Fibroblast of lung (primary cell): ENCODE results near the gene MAP4K1. TPM values are rescaled to one million over a fixed set of nuclear protein-coding genes. Genes with fewer than 3 reads are reported as not detected.

ENCODE experiments used
- DNase-seq, 2 donors: peaks; one replicate each; pipeline versions ENCODE4 v3.0.0 to v3.0.0-alpha.2; 2010; ENCODE audit warnings: low read depth in 2 of 2
- H2AFZ ChIP-seq: 2 replicates; pipeline ENCODE4 v1.5.1; 2012; ENCODE audit warnings: low read length, control low read depth, inconsistent platforms
- H3K27ac ChIP-seq: 2 replicates; pipeline ENCODE4 v1.5.1; 2011; ENCODE audit warnings: low read length, control low read depth; ENCODE audit not compliant: insufficient read depth
- H3K27me3 ChIP-seq: 2 replicates; pipeline ENCODE4 v1.5.1; 2011; ENCODE audit warnings: mild to moderate bottlenecking, low read length; ENCODE audit not compliant: control insufficient read depth, insufficient read depth
- H3K36me3 ChIP-seq: 2 replicates; pipeline ENCODE4 v1.5.1; 2011; ENCODE audit warnings: low read length; ENCODE audit not compliant: control insufficient read depth, insufficient read depth
- H3K4me1 ChIP-seq: 2 replicates; pipeline ENCODE4 v1.5.1; 2011; ENCODE audit warnings: low read length; ENCODE audit not compliant: control insufficient read depth, insufficient read depth; ENCODE audit errors: extremely low read depth
- H3K4me2 ChIP-seq: 2 replicates; pipeline ENCODE4 v1.5.1; 2011; ENCODE audit warnings: low read length, control low read depth; ENCODE audit not compliant: insufficient read depth; ENCODE audit errors: extremely low read depth
- H3K4me3 ChIP-seq, 4 experiments: fragments of 200-600 bp in 1 of 4; sonication (generic) in 1 of 4; replicated peaks in 1 of 4; 2 replicates each; pipeline ENCODE4 v1.5.1; 2011 to 2016; ENCODE audit warnings: low read length in 4 of 4, low read depth in 3 of 4, mild to moderate bottlenecking in 3 of 4, control low read depth in 2 of 4, inconsistent platforms in 1 of 4, mixed read lengths in 1 of 4; ENCODE audit not compliant: insufficient read depth in 1 of 4; ENCODE audit errors: control extremely low read depth in 1 of 4
- H3K79me2 ChIP-seq: 2 replicates; pipeline ENCODE4 v1.5.1; 2012; ENCODE audit warnings: mild to moderate bottlenecking, low read length, inconsistent platforms; ENCODE audit not compliant: control insufficient read depth, insufficient read depth
- H3K9ac ChIP-seq: 2 replicates; pipeline ENCODE4 v1.5.1; 2011; ENCODE audit warnings: mild to moderate bottlenecking, low read length, control low read depth; ENCODE audit not compliant: insufficient read depth
- H3K9me3 ChIP-seq: 2 replicates; pipeline ENCODE4 v1.5.1; 2012; ENCODE audit warnings: low read depth, low read length; ENCODE audit not compliant: control insufficient read depth, insufficient read depth
- H4K20me1 ChIP-seq: 2 replicates; pipeline ENCODE4 v1.5.1; 2011; ENCODE audit warnings: low read length; ENCODE audit not compliant: control insufficient read depth, insufficient read depth; ENCODE audit errors: extremely low read depth
- CTCF ChIP-seq, 2 donors: IDR thresholded peaks in 1 of 2; conservative IDR thresholded peaks in 1 of 2; 1 replicate in 1 of 2; 2 replicates in 1 of 2; pipeline ENCODE4 v1.5.1; 2011 to 2012; ENCODE audit warnings: low read length in 2 of 2, control low read depth in 1 of 2, inconsistent platforms in 1 of 2, low read depth in 1 of 2, mild to moderate bottlenecking in 1 of 2
- EZH2 ChIP-seq: IDR thresholded peaks from 2 replicates; pipeline ENCODE4 v1.5.1; 2012; ENCODE audit warnings: low read length, control low read depth, mild to moderate bottlenecking; ENCODE audit errors: missing control alignments
- polyA plus RNA-seq, 2 donors: library from polyadenylated mRNA; depleted of rRNA in 1 of 2; stranded (reverse) in 1 of 2; unstranded in 1 of 2; fragments of >200 nt; gene quantifications; 2 replicates each; pipeline ENCODE4 v1.2.1, GENCODE V29; 2011 to 2012; ENCODE audit warnings: missing spikeins in 1 of 2
- total RNA-seq: library from RNA; depleted of rRNA; stranded (reverse); fragments of >200 nt; gene quantifications from 2 replicates; pipeline ENCODE4 v1.2.1, GENCODE V29; 2014

The MAP4K1 gene
- total and polyA plus RNA-seq, 2 donors (not counting 1 experiment from before 2014, with no cell fraction given) = 0.12 to 0.17 TPM

- Histone ChIP-seq H3K9me3 (no peaks in the 10 kb centered on the region), H3K27me3 (no peaks in the 10 kb centered on the region), H3K4me1 (no peaks in the 10 kb centered on the region), H3K27ac (no peak overlapping the region), H3K9ac (no peak overlapping the region), H2AFZ (no peak overlapping the region), H4K20me1 (no peaks in the 10 kb centered on the region), H3K79me2 (no peaks in the 10 kb centered on the region), H3K4me2 (no peak overlapping the region), H3K36me3 (no peaks in the 10 kb centered on the region), H3K4me3 (no peak overlapping the region)
- TF ChIP-seq EZH2 = no peak
- no peak for TF ChIP-seq CTCF (conservative IDR thresholded peaks at IDR 0.05 in 1 of 2, IDR thresholded peaks at IDR 0.05 in 1 of 2; ENCODE audit: low read depth in 1 of 2, low read length in 2 of 2)
- DNase-seq = no peak
These were observed 78.0 kb downstream of the MAP4K1 start for GRCh38 chr19:38539751-38540150.

GRCh38 chr19:38538793-38539528 lies 78.8 kb downstream of the MAP4K1 start:
- H3K4me3 ChIP-seq = no peak overlapping the region
- H3K27ac ChIP-seq = no peak overlapping the region

GRCh38 chr19:38538386-38538785 lies 79.4 kb downstream of the MAP4K1 start:
- Histone ChIP-seq H3K36me3 (no peaks in the 10 kb centered on the region), H4K20me1 (no peaks in the 10 kb centered on the region), H3K9me3 (no peaks in the 10 kb centered on the region), H3K4me3 (no peak overlapping the region), H3K27ac (no peak overlapping the region), H3K27me3 (no peaks in the 10 kb centered on the region), H3K79me2 (no peaks in the 10 kb centered on the region), H3K9ac (no peak overlapping the region), H3K4me1 (no peaks in the 10 kb centered on the region), H3K4me2 (no peak overlapping the region), H2AFZ (no peak overlapping the region)
- TF ChIP-seq CTCF (conservative IDR thresholded peaks at IDR 0.05 in 1 of 2, IDR thresholded peaks at IDR 0.05 in 1 of 2; ENCODE audit: low read depth in 1 of 2, low read length in 2 of 2) (no peak), EZH2 (no peak)
- DNase-seq = peak in 1 of 2 donors; percentile 17

More at GRCh38 chr19:38538793-38539528, 78.8 kb downstream of the MAP4K1 start:
- Histone ChIP-seq H3K79me2 (no peaks in the 10 kb centered on the region), H3K9me3 (no peaks in the 10 kb centered on the region), H3K9ac (no peak overlapping the region), H4K20me1 (no peaks in the 10 kb centered on the region), H3K27me3 (no peaks in the 10 kb centered on the region), H3K4me1 (no peaks in the 10 kb centered on the region), H3K4me2 (no peak overlapping the region), H2AFZ (no peak overlapping the region), H3K36me3 (no peaks in the 10 kb centered on the region)
- peak in 1 of 2 donors; percentile 7 for DNase-seq
- TF ChIP-seq EZH2 = no peak
- TF ChIP-seq CTCF (conservative IDR thresholded peaks at IDR 0.05 in 1 of 2, IDR thresholded peaks at IDR 0.05 in 1 of 2; ENCODE audit: low read depth in 1 of 2, low read length in 2 of 2) = no peak

Other genes with a start within 250 kb of the MAP4K1 start
- 190 and 217 TPM in 2 replicates for gene PSMD8, start 243.4 kb downstream of the MAP4K1 start, total RNA-seq
- gene PSMD8, start 243.4 kb downstream of the MAP4K1 start, polyA plus RNA-seq = 287 and 366 TPM in 2 replicates
- gene GGN, start 229.9 kb downstream of the MAP4K1 start, total RNA-seq = under 0.01 and 0.50 TPM in 2 replicates
- 0.15 and 0.20 TPM in 2 replicates for gene GGN, start 229.9 kb downstream of the MAP4K1 start, polyA plus RNA-seq
- 0.77 and 1.5 TPM in 2 replicates for gene SPRED3, start 229.3 kb downstream of the MAP4K1 start, total RNA-seq
- gene SPRED3, start 229.3 kb downstream of the MAP4K1 start, polyA plus RNA-seq = 2.0 and 4.8 TPM in 2 replicates
- 8.5 and 10.6 TPM in 2 replicates for gene FAM98C, start 214.9 kb downstream of the MAP4K1 start, total RNA-seq
- gene FAM98C, start 214.9 kb downstream of the MAP4K1 start, polyA plus RNA-seq = 4.5 and 4.9 TPM in 2 replicates
- not detected in 2 replicates for gene RASGRP4, start 191.7 kb downstream of the MAP4K1 start, total RNA-seq
- gene RASGRP4, start 191.7 kb downstream of the MAP4K1 start, polyA plus RNA-seq = not detected in 2 replicates
- gene RYR1, start 184.3 kb downstream of the MAP4K1 start, total RNA-seq = under 0.01 and 0.26 TPM in 2 replicates
- gene RYR1, start 184.3 kb downstream of the MAP4K1 start, polyA plus RNA-seq = under 0.01 and 0.09 TPM in 2 replicates
- 198 and 334 TPM in 2 replicates for gene EIF3K, start 1.2 kb upstream of the MAP4K1 start, total RNA-seq
- gene EIF3K, start 1.2 kb upstream of the MAP4K1 start, polyA plus RNA-seq = 171 and 280 TPM in 2 replicates
- gene ACTN4, start 29.7 kb upstream of the MAP4K1 start, total RNA-seq = 65.0 and 127 TPM in 2 replicates
- 363 and 683 TPM in 2 replicates for gene ACTN4, start 29.7 kb upstream of the MAP4K1 start, polyA plus RNA-seq
- 0.26 and 0.50 TPM in 2 replicates for gene CAPN12, start 126.5 kb upstream of the MAP4K1 start, total RNA-seq
- gene CAPN12, start 126.5 kb upstream of the MAP4K1 start, polyA plus RNA-seq = 0.07 and 0.20 TPM in 2 replicates
- not detected in 2 replicates for gene LGALS7, start 155.6 kb upstream of the MAP4K1 start, total RNA-seq
- not detected in 2 replicates for gene LGALS7, start 155.6 kb upstream of the MAP4K1 start, polyA plus RNA-seq
- not detected in 2 replicates for gene LGALS7B, start 171.2 kb upstream of the MAP4K1 start, total RNA-seq
- 0.28 TPM in 1 of 2 replicates, not detected in the other for gene LGALS7B, start 171.2 kb upstream of the MAP4K1 start, polyA plus RNA-seq
- gene LGALS4, start 195.0 kb upstream of the MAP4K1 start, total RNA-seq = not detected in 2 replicates
- gene LGALS4, start 195.0 kb upstream of the MAP4K1 start, polyA plus RNA-seq = not detected in 2 replicates
- gene ECH1, start 213.8 kb upstream of the MAP4K1 start, total RNA-seq = 41.1 and 46.4 TPM in 2 replicates
- 37.8 and 40.0 TPM in 2 replicates for gene ECH1, start 213.8 kb upstream of the MAP4K1 start, polyA plus RNA-seq
- gene HNRNPL, start 232.0 kb upstream of the MAP4K1 start, total RNA-seq = 144 and 184 TPM in 2 replicates
- gene HNRNPL, start 232.0 kb upstream of the MAP4K1 start, polyA plus RNA-seq = 189 and 275 TPM in 2 replicates